ENCODE measurements around the gene GLYAT.
"Not testable (repeated sequence)": the region's sequence is repeated elsewhere in the genome, so short reads cannot be mapped to it uniquely, and the experiment has no call there.

Gene GLYAT

GRCh38 chr11:58711832-58712231 lies 19.9 kb downstream of the GLYAT start:
- H3K4me1 ChIP-seq (ENCODE audit: control insufficient read depth, insufficient read depth, low read length): no peaks in the 10 kb centered on the region
- H3K9ac ChIP-seq (ENCODE audit: low read depth, low read length): no peak overlapping the region
- peaks cover 98% of the 10 kb centered on the region for H3K9me3 ChIP-seq (ENCODE audit: control insufficient read depth, insufficient read depth, low read length)
- H3K4me3 ChIP-seq (ENCODE audit: low read depth, low read length): no peak overlapping the region
- no peak overlapping the region for H3K27ac ChIP-seq (ENCODE audit: low read depth, low read length)
- no peaks in the 10 kb centered on the region for H3K27me3 ChIP-seq (ENCODE audit: control insufficient read depth, insufficient read depth, low read length)
- H3K36me3 ChIP-seq (ENCODE audit: control insufficient read depth, insufficient read depth, low read length): no peaks in the 10 kb centered on the region

DNA sequence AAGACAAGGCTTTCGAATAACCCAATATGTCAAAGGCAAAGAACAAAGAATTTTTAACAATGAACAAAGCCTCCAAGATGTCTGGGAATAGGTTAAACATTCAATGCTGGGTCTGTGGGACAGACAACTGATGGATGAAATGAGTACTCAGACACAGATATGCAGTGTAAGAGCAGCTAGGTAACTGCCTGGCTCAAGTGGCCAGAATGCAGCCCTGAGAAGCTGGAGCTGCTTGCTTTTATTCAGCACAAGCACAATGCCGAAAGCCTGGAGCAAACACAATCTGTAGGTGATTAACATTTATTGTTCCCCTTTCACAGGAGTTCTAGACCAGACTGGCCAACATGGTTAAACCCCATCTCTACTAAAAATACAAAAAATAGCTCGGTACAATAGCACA lies 24.0 kb downstream of the GLYAT start:
- Histone ChIP-seq H3K4me3 (ENCODE audit: low read depth, low read length) (no peak overlapping the region), H3K27me3 (ENCODE audit: control insufficient read depth, insufficient read depth, low read length) (no peaks in the 10 kb centered on the region), H3K9ac (ENCODE audit: low read depth, low read length) (no peak overlapping the region), H3K36me3 (ENCODE audit: control insufficient read depth, insufficient read depth, low read length) (no peaks in the 10 kb centered on the region), H3K4me1 (ENCODE audit: control insufficient read depth, insufficient read depth, low read length) (no peaks in the 10 kb centered on the region), H3K27ac (ENCODE audit: low read depth, low read length) (no peak overlapping the region), H3K9me3 (ENCODE audit: control insufficient read depth, insufficient read depth, low read length) (peaks cover 94% of the 10 kb centered on the region)

DNA sequence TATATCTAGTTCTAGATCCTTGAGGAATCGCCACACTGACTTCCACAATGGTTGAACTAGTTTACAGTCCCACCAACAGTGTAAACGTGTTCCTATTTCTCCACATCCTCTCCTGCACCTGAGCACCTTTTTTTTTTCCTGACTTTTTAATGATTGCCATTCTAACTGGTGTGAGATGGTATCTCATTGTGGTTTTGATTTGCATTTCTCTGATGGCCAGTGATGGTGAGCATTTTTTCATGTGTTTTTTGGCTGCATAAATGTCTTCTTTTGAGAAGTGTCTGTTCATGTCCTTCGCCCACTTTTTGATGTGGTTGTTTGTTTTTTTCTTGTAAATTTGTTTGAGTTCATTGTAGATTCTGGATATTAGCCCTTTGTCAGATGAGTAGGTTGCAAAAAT lies 34.9 kb downstream of the GLYAT start:
- H3K9me3 ChIP-seq (ENCODE audit: control insufficient read depth, insufficient read depth, low read length): peaks cover 46% of the 10 kb centered on the region
- H3K4me3 ChIP-seq (ENCODE audit: low read depth, low read length); H3K27ac ChIP-seq (ENCODE audit: low read depth, low read length); H3K4me1 ChIP-seq (ENCODE audit: control insufficient read depth, insufficient read depth, low read length); H3K27me3 ChIP-seq (ENCODE audit: control insufficient read depth, insufficient read depth, low read length); H3K36me3 ChIP-seq (ENCODE audit: control insufficient read depth, insufficient read depth, low read length); H3K9ac ChIP-seq (ENCODE audit: low read depth, low read length): not testable (repeated sequence)

- Histone ChIP-seq H3K27me3 (ENCODE audit: control insufficient read depth, insufficient read depth, low read length) (no peaks in the 10 kb centered on the region), H3K27ac (ENCODE audit: low read depth, low read length) (no peak overlapping the region), H3K9me3 (ENCODE audit: control insufficient read depth, insufficient read depth, low read length) (peaks cover 66% of the 10 kb centered on the region), H3K4me1 (ENCODE audit: control insufficient read depth, insufficient read depth, low read length) (no peaks in the 10 kb centered on the region), H3K4me3 (ENCODE audit: low read depth, low read length) (no peak overlapping the region), H3K36me3 (ENCODE audit: control insufficient read depth, insufficient read depth, low read length) (no peaks in the 10 kb centered on the region), H3K9ac (ENCODE audit: low read depth, low read length) (no peak overlapping the region)
Measured at GRCh38 chr11:58693026-58693425, 38.7 kb downstream of the GLYAT start.

- Histone ChIP-seq H3K9ac (ENCODE audit: low read depth, low read length) (no peak overlapping the region), H3K27me3 (ENCODE audit: control insufficient read depth, insufficient read depth, low read length) (no peaks in the 10 kb centered on the region), H3K9me3 (ENCODE audit: control insufficient read depth, insufficient read depth, low read length) (peaks cover 69% of the 10 kb centered on the region), H3K27ac (ENCODE audit: low read depth, low read length) (no peak overlapping the region), H3K4me1 (ENCODE audit: control insufficient read depth, insufficient read depth, low read length) (no peaks in the 10 kb centered on the region), H3K4me3 (ENCODE audit: low read depth, low read length) (no peak overlapping the region), H3K36me3 (ENCODE audit: control insufficient read depth, insufficient read depth, low read length) (no peaks in the 10 kb centered on the region)
Measured at GRCh38 chr11:58691675-58692074, 40.1 kb downstream of the GLYAT start.

GRCh38 chr11:58688789-58689503 lies 42.8 kb downstream of the GLYAT start:
- no peak overlapping the region for H3K9ac ChIP-seq (ENCODE audit: low read depth, low read length)
- no peak overlapping the region for H3K4me3 ChIP-seq (ENCODE audit: low read depth, low read length)
- no peaks in the 10 kb centered on the region for H3K36me3 ChIP-seq (ENCODE audit: control insufficient read depth, insufficient read depth, low read length)
- H3K9me3 ChIP-seq (ENCODE audit: control insufficient read depth, insufficient read depth, low read length): peaks cover 76% of the 10 kb centered on the region
- H3K27me3 ChIP-seq (ENCODE audit: control insufficient read depth, insufficient read depth, low read length): no peaks in the 10 kb centered on the region
- H3K27ac ChIP-seq (ENCODE audit: low read depth, low read length): no peak overlapping the region
- no peaks in the 10 kb centered on the region for H3K4me1 ChIP-seq (ENCODE audit: control insufficient read depth, insufficient read depth, low read length)

DNA sequence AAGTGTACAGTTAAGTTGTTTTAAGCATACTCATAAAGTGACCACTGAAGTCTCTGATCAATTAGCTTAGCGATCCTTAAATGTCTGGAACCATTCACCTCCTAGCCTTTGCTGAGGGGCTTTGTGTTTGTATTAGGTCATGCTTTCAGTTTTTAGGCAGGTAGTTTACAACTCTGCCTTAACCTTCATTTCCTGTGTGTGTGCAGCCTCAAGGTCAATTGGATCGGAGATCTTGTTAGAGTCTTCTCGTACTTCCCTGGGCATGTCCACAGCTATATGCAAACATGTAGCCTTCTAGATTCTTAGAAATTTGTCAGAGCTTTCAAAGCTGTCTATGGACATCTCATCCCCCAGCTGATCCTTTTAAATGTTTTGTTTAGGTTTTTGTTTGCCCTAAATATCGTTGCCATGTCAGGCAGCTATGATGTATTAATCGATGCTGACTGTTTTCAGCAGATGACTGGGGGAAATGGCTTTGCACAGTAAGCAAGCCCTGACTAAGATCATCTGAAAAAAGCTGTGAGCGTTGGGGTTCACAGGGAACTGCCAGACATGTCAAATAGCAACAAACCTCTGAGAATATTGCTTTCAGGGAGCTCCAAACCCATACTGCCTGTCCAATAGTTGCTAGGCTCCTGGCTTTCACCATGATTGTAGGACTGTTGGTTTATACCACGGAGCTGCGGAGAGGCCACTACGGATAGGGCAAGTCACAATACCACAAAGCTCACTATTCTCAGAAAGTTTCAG lies 45.6 kb downstream of the GLYAT start:
- no peaks in the 10 kb centered on the region for H3K27me3 ChIP-seq (ENCODE audit: control insufficient read depth, insufficient read depth, low read length)
- no peak overlapping the region for H3K27ac ChIP-seq (ENCODE audit: low read depth, low read length)
- H3K4me1 ChIP-seq (ENCODE audit: control insufficient read depth, insufficient read depth, low read length): no peaks in the 10 kb centered on the region
- no peaks in the 10 kb centered on the region for H3K36me3 ChIP-seq (ENCODE audit: control insufficient read depth, insufficient read depth, low read length)
- no peak overlapping the region for H3K9ac ChIP-seq (ENCODE audit: low read depth, low read length)
- no peak overlapping the region for H3K4me3 ChIP-seq (ENCODE audit: low read depth, low read length)
- H3K9me3 ChIP-seq (ENCODE audit: control insufficient read depth, insufficient read depth, low read length): peaks cover 48% of the 10 kb centered on the region

DNA sequence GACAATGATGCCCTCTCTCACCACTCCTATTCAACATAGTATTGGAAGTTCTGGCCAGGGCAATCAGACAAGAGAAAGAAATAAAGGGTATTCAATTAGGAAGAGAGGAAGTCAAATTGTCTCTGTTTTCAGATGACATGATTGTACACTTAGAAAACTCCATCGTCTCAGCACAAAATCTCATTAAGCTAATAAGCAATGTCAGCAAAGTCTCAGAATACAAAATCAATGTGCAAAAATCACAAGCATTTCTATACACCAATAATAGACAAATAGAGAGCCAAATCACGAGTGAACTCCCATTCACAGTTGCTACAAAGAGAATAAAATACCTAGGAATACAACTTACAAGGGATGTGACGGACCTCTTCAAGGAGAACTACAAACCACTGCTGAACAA lies 49.1 kb downstream of the GLYAT start:
- H3K27ac ChIP-seq (ENCODE audit: low read depth, low read length); H3K4me1 ChIP-seq (ENCODE audit: control insufficient read depth, insufficient read depth, low read length); H3K9ac ChIP-seq (ENCODE audit: low read depth, low read length); H3K4me3 ChIP-seq (ENCODE audit: low read depth, low read length); H3K27me3 ChIP-seq (ENCODE audit: control insufficient read depth, insufficient read depth, low read length); H3K36me3 ChIP-seq (ENCODE audit: control insufficient read depth, insufficient read depth, low read length): not testable (repeated sequence)
- peaks cover 49% of the 10 kb centered on the region for H3K9me3 ChIP-seq (ENCODE audit: control insufficient read depth, insufficient read depth, low read length)

DNA sequence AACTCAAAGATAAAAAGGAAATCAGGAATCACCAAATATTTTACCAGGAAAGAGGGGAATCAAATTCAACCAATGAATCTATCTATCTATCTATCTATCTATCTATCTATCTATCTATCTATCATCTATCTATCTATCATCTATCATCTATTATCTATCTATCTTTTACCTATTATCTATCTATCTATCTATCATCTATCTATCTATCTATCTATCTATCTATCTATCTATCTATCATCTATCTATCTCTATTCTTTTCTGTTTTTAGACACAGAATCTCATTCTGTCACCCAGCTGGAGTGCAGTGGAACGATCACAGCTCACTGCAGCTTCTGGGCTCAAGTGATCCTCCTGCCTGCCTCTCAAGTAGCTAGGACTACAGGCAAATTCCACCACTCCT lies 54.2 kb downstream of the GLYAT start:
- not testable (repeated sequence) for H3K4me3 ChIP-seq (ENCODE audit: low read depth, low read length); H3K27me3 ChIP-seq (ENCODE audit: control insufficient read depth, insufficient read depth, low read length); H3K9ac ChIP-seq (ENCODE audit: low read depth, low read length); H3K36me3 ChIP-seq (ENCODE audit: control insufficient read depth, insufficient read depth, low read length); H3K27ac ChIP-seq (ENCODE audit: low read depth, low read length); H3K4me1 ChIP-seq (ENCODE audit: control insufficient read depth, insufficient read depth, low read length)
- H3K9me3 ChIP-seq (ENCODE audit: control insufficient read depth, insufficient read depth, low read length): peaks cover 27% of the 10 kb centered on the region

DNA sequence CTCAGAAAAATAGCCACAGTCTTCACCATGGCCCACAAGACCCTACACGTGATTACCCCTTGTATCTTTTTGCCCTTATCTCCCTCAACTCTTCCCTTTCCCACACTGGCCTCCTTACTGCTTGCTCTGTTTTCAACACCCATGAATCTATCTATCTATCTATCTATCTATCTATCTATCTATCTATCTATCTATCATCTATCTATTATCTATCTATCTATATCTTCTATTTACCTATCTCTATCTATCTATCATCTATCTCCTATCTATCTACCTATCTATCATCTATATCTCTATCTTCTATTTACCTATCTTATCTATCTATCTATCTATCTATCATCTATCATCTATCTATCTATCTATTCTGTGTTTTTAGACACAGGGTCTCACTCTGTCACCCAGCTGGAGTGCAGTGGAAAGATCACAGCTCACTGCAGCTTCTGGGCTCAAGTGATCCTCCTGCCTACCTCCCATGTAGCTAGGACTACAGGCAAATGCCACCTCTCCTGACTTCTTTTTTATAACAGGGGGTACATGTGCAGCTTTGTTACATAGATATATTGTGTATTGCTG lies 55.1 kb downstream of the GLYAT start:
- H3K4me3 ChIP-seq (ENCODE audit: low read depth, low read length): no peak overlapping the region
- no peaks in the 10 kb centered on the region for H3K36me3 ChIP-seq (ENCODE audit: control insufficient read depth, insufficient read depth, low read length)
- H3K9me3 ChIP-seq (ENCODE audit: control insufficient read depth, insufficient read depth, low read length): peaks cover 27% of the 10 kb centered on the region
- no peaks in the 10 kb centered on the region for H3K4me1 ChIP-seq (ENCODE audit: control insufficient read depth, insufficient read depth, low read length)
- H3K27ac ChIP-seq (ENCODE audit: low read depth, low read length): no peak overlapping the region
- no peak overlapping the region for H3K9ac ChIP-seq (ENCODE audit: low read depth, low read length)
- H3K27me3 ChIP-seq (ENCODE audit: control insufficient read depth, insufficient read depth, low read length): no peaks in the 10 kb centered on the region
